ENCODE measurements around the gene SLC44A2.

Gene SLC44A2

GRCh38 chr19:10618846-10619245, 6.5 kb upstream of the SLC44A2 start:
- H3K27ac Mint-ChIP-seq = no peak overlapping the region
- H3K9me3 Mint-ChIP-seq = no peaks in the 10 kb centered on the region
- no peak overlapping the region for H3K4me3 Mint-ChIP-seq
- TF ChIP-seq, protein P1, sequence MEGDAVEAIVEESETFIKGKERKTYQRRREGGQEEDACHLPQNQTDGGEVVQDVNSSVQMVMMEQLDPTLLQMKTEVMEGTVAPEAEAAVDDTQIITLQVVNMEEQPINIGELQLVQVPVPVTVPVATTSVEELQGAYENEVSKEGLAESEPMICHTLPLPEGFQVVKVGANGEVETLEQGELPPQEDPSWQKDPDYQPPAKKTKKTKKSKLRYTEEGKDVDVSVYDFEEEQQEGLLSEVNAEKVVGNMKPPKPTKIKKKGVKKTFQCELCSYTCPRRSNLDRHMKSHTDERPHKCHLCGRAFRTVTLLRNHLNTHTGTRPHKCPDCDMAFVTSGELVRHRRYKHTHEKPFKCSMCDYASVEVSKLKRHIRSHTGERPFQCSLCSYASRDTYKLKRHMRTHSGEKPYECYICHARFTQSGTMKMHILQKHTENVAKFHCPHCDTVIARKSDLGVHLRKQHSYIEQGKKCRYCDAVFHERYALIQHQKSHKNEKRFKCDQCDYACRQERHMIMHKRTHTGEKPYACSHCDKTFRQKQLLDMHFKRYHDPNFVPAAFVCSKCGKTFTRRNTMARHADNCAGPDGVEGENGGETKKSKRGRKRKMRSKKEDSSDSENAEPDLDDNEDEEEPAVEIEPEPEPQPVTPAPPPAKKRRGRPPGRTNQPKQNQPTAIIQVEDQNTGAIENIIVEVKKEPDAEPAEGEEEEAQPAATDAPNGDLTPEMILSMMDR (IDR thresholded peaks at IDR 0.05) = no peak
- peaks cover 10% of the 10 kb centered on the region for H3K36me3 Mint-ChIP-seq (ENCODE audit: low read depth)
- peaks cover 32% of the 10 kb centered on the region for H3K4me1 Mint-ChIP-seq
- no peak for DNase-seq
- H3K27me3 Mint-ChIP-seq (ENCODE audit: low read depth, poor library complexity) = no peaks in the 10 kb centered on the region

GRCh38 chr19:10620786-10621185, 4.6 kb upstream of the SLC44A2 start:
- H3K4me3 Mint-ChIP-seq = no peak overlapping the region
- no peak for DNase-seq
- peaks cover 5% of the 10 kb centered on the region for H3K36me3 Mint-ChIP-seq (ENCODE audit: low read depth)
- TF ChIP-seq, protein P1 (IDR thresholded peaks at IDR 0.05) = no peak
- no peaks in the 10 kb centered on the region for H3K9me3 Mint-ChIP-seq
- peak overlapping the region; percentile 5 for H3K27ac Mint-ChIP-seq
- peaks cover 34% of the 10 kb centered on the region for H3K4me1 Mint-ChIP-seq
- peaks cover 2% of the 10 kb centered on the region for H3K27me3 Mint-ChIP-seq (ENCODE audit: low read depth, poor library complexity)

DNA sequence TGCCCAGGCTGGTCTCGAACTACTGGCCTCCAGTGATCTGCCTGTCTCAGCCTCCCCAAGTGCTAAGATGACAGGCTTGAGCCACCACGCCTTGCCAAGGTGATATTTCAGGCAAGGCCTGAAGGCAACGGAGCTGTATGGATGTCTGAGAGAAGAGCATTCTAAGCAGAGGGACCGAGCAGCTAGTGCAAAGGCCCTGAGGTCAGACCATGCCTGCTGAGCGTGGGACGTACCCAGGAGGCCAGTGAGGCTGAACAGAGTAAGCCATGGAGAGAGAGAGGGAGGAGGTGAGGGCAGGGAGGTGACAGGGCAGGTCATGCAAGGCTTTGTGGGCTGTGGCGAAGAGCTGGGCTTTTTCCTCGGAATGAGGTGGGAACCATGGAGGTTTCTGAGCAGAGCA, 3.4 kb upstream of the SLC44A2 start:
- TF ChIP-seq, protein P1 (IDR thresholded peaks at IDR 0.05) = no peak
- Mint-ChIP-seq H3K36me3 (ENCODE audit: low read depth) (peaks cover 5% of the 10 kb centered on the region), H3K9me3 (no peaks in the 10 kb centered on the region), H3K27ac (peak overlapping the region; percentile 74), H3K4me3 (no peak overlapping the region), H3K4me1 (peaks cover 33% of the 10 kb centered on the region), H3K27me3 (ENCODE audit: low read depth, poor library complexity) (peaks cover 2% of the 10 kb centered on the region)
- no peak for DNase-seq

DNA sequence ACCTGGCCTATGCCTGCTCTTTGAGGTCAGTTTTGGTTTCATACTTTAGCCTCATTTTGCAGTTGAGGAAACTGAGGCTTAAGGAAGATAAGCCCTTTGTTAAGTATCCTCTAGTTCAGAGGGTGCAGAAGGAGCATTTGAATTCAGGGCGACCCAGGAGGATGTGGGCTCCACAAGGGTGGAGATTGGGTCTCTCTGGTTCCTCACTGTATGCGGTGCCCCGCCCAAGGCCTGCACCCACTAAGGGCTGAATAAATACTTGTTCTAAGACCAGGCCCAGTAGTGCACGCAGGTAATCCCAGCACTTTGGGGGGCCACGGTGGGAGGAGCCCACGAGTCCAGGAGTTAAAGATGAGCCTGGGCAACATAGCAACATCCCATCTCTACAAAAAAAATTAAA, 768 bp upstream of the SLC44A2 start:
- peaks cover 26% of the 10 kb centered on the region for H3K4me1 Mint-ChIP-seq
- peak overlapping the region; percentile 76 for H3K4me3 Mint-ChIP-seq
- H3K9me3 Mint-ChIP-seq = no peaks in the 10 kb centered on the region
- TF ChIP-seq, protein P1 (IDR thresholded peaks at IDR 0.05) = no peak
- peaks cover 19% of the 10 kb centered on the region for H3K36me3 Mint-ChIP-seq (ENCODE audit: low read depth)
- H3K27me3 Mint-ChIP-seq (ENCODE audit: low read depth, poor library complexity) = peaks cover 2% of the 10 kb centered on the region
- no peak overlapping the region for H3K27ac Mint-ChIP-seq
- no peak for DNase-seq

- Mint-ChIP-seq H3K9me3 (no peaks in the 10 kb centered on the region), H3K27ac (no peak overlapping the region), H3K36me3 (ENCODE audit: low read depth) (peaks cover 19% of the 10 kb centered on the region), H3K27me3 (ENCODE audit: low read depth, poor library complexity) (peaks cover 2% of the 10 kb centered on the region), H3K4me3 (peak overlapping the region; percentile 81), H3K4me1 (peaks cover 22% of the 10 kb centered on the region)
- DNase-seq = no peak
- TF ChIP-seq, protein P1 (IDR thresholded peaks at IDR 0.05) = no peak
These were observed 397 bp downstream of the SLC44A2 start for GRCh38 chr19:10625762-10626138.

- TF ChIP-seq, protein P1 (IDR thresholded peaks at IDR 0.05) = no peak
- no peaks in the 10 kb centered on the region for H3K9me3 Mint-ChIP-seq
- H3K4me1 Mint-ChIP-seq = no peaks in the 10 kb centered on the region
- H3K4me3 Mint-ChIP-seq = no peak overlapping the region
- no peak overlapping the region for H3K27ac Mint-ChIP-seq
- no peaks in the 10 kb centered on the region for H3K27me3 Mint-ChIP-seq (ENCODE audit: low read depth, poor library complexity)
- DNase-seq = no peak
- H3K36me3 Mint-ChIP-seq (ENCODE audit: low read depth) = peaks cover 57% of the 10 kb centered on the region
These were observed 6.5 kb downstream of the SLC44A2 start for GRCh38 chr19:10631874-10632273.

Measured in nephron progenitor cell (in vitro differentiated cells).